Inflammatory macrophage treated with lipopolysaccharide for 4 hours (primary cell): Measurements from ENCODE around the gene RUSF1.
"Not testable (repeated sequence)": the region's sequence is repeated elsewhere in the genome, so short reads cannot be mapped to it uniquely, and the experiment has no call there.

Source experiments
- DNase-seq: peaks from one replicate; pipeline ENCODE4 v3.0.0-alpha.2; 2020

Gene RUSF1

DNA sequence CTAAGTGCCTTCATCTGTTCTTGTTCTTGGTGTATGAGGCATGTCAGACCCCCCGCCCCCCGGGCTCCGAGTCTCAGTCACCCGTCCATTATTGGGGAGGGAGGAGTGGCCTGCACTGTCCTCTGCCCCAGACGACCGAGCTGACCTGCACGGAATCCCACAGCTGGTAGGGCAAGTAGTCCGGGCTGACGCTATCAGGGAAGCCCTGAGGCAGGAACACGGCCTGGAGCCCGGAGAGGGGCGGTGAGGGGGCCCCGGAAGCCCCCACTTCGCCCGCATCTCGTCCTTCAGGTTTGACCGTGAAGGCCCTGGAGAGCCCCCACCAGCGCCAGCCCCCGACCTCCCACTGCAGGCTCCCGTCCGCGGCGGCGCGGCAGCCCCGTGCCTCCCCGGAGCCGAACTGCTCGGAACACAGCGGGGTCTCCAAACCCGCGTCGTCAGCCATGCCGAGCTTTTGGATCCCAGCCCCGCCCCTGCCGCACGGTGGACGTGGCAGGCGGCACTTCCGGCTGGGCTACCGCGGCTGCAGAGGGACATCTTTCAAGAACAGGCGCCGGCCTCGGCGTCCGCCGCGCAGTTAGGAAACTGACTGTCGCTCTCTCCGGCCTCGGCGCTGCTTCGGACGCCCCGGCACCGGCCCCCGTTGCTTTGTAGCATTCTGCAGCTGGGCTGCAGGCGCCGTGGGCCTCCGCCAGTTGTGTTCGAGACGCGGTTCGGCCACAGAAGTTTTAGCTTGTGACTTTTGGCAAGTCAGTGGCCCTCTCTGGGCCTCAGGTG lies at the start of gene RUSF1:
Gene RUSF1 (minus strand): TSS at position 463 of the 777 bp plus-strand sequence. CDS start 18 bp downstream, at position 445.
- DNase-seq: peak; percentile 88

DNA sequence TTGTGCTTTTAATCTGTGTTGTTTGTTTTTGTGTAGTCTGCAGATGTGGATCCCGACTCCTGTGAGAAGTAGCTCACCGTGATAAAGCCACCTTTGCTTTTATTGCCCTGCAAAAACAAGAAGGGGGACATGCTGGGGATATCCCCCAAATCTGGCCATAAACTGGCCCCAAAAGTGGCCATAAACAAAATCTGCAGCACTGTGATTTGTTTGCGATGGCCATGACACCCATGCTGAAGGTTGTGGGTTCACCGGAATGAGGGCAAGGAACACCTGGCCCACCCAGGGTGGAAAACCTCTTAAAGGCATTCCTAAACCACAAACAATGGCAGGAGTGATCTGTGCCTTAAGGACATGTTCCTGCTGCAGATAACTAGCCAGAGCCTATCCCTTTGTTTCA lies 34.6 kb upstream of the RUSF1 start:
- no peak for DNase-seq

DNA sequence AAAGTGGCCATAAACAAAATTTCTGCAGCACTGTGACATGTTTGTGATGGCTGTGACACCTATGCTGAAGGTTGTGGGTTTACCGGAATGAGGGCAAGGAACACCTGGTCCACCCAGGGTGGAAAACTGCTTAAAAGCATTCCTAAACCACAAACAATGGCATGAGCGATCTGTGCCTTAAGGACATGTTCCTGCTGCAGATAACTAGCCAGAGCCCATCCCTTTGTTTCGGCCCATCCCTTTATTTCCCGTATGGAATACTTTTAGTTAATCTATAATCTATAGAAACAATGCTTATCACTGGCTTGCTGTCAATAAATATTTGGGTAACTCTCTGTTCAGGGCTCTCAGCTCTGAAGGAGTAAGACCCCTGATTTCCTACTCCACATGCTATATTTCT lies 31.6 kb upstream of the RUSF1 start:
- not testable (repeated sequence) for DNase-seq

DNA sequence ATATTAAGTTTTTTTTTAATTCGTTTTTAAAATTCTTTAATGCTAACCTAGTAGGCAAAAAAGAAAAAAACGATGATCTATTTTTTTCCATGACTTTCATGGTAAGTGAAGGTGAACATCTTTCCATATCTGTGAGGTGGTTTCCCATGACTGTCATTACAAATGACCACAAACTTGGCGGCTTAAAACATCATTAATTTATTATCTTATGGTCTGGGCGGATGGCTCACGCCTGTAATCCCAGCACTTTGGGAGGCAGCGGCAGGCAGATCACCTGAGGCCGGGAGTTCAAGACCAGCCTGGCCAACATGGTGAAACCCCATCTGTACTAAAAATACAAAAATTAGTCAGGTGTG lies 30.0 kb upstream of the RUSF1 start:
- DNase-seq: not testable (repeated sequence)

DNA sequence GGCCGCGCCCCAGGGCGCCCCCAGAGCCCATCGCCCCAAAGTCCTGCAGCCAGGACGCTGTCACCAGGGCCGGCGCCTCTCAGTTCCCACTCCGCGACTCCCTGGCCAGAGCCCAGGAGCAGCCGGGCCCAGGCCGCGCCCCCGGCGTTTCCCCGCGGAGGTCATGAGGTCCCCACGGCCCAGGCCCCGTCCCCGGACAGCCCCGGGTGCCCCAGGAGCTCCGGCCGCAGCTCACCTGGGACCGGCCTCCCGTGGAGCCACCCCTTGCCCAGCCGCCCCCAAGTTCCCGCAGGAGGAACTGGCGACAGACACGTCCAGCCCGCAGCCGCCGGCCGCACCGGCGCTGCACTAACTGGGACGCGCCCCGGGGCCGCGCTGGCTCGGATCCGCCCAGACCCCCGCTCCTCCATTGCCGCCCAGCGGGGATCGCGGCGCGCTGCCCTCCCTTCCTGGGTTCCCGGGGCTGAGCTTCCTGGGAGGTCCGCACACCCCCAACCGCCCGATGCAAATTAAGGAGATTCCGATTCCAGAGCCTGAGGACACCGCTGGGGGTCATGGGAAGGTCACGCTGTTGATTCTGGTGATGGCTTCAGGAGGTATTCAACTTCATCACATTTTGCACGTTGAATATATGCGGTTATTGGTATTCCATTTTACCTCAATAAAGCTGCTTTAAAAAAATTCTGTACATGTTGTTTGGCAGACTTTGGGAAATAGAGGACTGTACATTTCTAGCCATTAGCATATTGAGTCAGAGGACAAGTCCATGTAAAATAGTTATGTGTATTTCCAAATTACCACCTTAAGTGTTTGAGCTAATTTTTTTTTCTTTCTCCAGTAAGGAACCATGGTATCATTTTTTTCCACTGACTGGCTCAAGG lies 29.4 kb upstream of the RUSF1 start:
- peak; percentile 2 for DNase-seq

DNA sequence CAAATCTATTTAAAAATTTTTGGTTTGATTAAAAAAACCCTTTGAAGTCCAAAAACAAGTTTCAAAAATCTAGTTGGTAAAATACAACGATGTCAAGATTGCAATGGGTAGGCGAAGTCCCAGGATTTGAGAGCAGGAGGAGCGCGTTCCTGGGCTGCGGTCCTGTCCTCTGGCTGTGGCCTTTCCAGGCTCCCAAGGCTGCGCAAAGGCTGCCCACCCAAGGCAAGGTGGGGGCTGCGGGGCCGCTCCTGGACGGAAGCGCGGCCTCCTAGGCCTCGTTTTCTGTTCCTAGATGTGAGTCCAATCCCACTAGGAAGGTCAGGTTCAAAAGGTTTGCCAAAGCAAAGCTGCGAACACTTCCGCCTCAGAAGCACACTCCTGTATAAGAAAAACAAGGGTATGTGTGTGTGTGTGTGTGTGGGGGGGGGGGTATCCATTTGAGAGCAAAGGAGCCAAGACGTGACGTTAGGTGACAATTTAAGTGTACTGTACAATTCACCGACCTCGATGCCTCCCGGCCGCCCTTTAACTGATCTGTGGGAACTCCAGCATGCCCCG lies 28.7 kb upstream of the RUSF1 start:
- DNase-seq: no peak

DNA sequence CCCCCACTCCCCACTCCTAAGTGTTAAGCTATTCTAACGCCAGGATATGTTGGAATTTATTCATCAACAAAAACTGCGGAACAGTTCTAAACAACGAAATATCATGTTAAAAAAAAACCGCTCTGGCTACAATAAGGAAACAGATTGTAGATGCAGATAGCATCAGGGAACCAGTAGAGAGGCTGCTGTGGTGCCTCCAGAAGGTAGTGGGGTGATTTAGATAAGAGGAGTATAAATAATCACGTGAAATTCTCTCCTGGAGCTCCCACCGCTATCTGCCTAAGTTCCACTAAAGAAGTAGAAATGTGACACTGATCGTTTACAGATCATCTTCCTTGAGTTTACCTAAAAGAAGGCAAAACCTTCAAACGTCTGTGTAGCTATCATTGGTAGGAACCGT lies 27.5 kb upstream of the RUSF1 start:
- no peak for DNase-seq

DNA sequence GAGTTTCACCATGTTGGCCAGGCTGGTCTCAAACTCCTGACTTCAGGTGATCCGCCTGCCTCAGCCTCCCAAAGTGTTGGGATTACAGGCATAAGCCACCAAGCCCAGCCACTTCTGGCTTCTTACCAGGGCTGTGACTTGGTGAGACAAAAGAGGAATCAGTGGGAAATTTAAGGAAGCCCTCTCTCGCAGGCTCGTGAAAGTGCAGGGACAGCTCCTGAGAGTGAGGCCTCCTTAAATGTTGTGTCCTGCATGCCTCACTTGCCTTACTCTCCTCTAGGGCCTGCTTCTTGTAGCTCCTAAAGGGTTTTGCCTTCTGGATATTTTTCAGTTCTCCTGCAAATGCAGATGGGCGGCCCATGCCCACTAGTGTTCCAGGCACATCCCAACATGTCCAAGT lies 24.7 kb upstream of the RUSF1 start:
- DNase-seq: peak; percentile 6

DNA sequence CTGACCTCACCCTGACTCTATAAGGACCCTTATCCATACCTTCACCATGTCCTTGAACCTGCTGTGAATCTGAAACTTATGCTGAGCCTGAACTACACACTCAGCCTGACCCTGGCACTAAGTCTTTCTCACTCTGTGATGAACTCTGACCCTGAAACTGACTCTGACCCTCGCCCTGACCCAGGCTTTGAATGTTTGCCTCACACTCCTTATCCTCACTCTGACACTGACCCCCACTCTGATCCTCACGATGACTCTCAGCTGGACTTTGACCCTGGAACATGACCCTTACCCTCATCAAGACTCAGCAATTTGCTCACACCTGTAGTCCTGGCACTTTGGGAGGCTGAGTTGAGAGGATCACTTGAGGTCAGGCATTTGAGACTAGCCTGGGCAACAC lies 23.9 kb upstream of the RUSF1 start:
- DNase-seq: no peak

DNA sequence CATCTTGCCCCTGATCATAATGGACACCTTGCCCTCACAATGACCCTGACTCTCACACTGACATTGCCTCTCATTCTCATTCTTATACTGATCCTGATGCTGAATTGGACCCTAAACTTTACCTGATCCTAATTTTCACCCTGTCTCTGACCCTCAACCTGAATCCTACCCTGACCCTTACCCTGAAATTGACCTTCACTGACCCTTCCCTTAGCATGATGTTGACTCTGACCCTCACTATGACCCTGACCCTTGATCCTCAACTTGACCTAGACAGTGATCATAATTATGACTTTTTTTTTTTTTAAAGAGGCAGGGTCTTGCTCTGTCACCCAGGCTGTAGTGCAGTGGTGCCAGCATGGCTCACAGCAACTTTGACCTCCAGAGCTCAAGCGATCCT lies 22.9 kb upstream of the RUSF1 start:
- no peak for DNase-seq

DNA sequence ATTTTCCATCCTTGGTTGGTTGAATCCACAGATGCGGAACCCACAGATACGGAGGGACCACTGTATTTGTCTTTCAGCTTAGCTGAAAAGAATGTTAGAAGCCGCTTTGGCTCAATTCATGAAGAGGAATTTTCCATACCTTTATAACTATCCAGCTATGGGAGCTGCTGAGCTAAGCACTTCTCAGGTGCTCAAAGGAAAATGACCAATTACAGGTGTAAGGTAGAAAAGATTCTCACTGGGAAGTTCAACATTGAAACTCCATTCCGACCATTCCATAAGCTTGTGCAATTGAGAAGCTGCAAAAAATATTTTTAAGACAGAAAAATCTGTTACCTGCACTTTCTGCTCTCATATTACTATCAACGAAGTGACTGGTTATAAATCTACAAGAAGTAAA lies 22.2 kb upstream of the RUSF1 start:
- DNase-seq: no peak

DNA sequence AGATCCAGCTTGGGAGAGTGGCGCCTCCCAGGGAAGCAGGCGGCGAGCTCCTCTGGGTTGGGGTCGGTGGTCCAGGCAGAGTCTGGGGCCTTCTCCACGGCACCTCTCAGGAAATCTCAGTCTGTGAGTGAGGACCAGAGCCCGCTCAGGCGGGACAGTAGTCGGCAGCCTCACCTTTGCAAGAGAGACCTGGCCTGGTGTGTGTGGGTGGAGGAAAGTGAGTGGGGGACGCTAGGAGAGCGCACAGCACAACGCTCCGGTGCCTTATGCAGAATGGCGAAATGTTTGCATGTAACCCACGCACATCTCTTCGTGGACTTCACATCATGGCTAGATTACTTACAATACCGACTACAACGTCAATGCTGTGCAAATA lies 21.7 kb upstream of the RUSF1 start:
- no peak for DNase-seq

DNA sequence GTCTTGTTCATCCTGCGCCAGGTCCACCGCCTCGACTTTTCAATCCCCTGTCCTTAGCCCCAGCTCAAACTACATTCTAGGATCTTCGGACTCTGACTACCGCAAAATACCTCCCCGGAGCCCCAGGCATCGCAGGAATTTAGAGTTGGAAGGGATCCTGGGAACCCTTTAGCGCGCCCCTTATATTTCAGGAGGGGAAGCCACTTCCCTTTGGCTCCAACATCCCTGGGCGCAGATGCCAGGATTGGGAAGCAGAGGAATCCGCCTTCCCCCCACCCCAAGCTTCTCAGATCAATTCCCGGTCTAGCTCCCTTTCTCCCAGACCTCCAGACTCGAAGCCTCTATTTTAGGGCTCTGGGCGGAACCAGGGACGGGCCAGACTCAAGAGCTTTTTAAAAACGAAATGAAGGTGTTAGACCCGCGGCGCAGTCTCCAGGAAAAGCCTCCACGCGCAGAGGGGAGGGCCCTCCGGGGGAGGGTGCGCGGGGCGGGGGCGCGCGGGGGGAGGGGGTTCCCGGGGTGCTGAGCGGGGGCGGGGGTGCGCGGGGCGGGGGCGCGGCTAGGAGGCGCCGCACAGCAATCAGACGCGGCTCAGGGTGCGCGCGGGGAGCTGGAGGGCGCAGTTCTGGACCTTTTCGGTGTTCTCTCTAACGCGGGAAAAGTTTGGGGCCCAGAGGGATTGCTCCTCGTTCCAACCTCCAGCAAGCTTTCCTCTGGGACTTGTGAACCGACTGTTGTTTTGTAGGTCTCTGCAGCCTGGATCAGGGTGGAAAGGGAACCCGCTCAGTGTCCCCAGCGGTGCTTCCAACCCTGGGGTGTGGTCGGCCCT lies 21.1 kb upstream of the RUSF1 start:
- no peak for DNase-seq

DNA sequence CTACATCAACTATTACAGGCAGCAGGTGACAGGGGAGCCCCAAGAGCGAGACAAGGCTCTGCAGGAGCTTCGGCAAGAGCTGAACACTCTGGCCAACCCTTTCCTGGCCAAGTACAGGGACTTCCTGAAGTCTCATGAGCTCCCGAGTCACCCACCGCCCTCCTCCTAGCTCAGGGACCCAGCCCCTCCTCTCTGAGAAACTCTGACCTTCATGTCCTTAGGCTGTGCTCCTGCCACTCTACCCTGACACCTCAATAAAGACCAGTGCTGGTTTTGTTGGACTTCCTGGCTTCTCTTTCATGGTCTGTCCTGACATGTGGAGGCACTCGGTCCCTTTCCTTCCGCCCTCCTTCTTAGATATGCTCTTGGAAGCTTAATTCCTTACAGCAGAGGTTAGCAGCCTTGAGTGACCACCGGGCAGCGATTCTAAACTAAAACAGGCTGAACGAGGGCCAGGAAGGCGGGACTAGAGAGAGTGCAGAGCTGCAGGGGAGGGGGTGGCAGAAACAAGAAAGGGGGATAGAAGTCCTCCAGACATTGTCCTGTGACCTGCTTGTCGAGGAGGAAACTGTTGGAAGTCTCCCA lies 20.4 kb upstream of the RUSF1 start:
- DNase-seq: no peak

DNA sequence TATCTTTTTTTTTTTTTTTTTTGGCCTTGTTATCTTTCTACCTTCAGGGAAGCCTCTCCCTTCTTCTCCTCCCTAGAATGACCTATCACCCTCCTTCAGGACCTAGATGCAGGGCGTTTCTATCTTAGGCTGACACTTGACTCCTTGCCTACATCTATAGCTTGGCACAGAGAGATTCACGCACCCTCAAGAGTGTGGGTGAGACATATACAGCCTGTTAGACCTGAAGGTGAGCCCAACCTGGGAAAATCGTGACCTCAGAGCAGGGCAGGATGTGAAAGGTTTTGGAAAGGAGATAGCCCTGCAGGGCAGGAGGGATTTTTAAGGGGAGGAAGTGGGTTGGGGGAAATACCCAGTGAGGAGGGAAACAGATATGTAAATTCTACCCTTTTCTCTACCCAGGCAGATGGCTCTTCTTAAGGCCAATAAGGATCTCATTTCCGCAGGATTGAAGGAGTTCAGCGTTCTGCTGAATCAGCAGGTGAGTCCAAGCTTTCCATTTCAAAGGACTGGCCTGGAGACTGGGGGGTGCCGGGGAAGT lies 19.6 kb upstream of the RUSF1 start, which contains the start of gene AHSP:
Gene AHSP (plus strand): TSS at position 167 of the 541 bp plus-strand sequence. CDS start 240 bp downstream, at position 407.
- no peak for DNase-seq

DNA sequence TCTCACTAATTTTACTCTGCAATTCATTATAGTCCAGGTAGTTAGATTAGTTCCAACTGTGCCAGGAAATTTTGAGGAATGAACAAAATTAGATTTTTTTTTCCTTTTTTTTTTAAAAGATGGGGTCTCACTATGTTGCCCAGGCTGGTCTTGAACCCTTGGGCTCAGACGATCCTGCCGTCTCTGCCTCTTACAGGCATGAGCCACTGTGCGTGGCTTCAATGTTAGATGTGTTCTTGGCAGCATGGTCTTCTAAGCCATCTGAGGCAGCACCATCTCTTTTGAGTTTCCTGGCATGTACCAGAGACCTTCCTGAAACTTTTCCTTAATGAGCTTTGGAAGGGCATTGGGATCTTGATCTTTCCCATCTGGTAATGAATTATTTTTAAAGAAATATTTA lies 16.9 kb upstream of the RUSF1 start:
- DNase-seq: no peak

DNA sequence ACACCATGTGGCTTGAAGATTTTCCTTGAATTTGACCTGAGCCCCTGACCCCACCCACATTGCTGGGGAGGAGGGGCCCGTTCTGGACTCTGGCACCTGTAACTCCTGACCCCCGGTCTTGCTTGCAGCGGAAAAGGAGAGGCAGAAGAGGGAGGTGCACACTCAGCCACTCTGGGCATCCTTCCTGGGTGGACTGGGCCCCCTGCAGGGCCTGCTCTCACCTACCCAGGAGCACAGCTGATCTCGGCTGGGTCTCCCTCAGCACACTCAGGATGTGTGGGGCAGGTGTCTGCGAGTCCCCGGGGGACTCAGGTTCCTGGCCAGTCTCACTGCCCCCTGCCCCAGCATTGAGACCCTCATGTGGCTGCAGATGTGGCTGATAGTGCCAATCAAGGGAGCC lies 15.6 kb upstream of the RUSF1 start:
- DNase-seq: not testable (repeated sequence)

DNA sequence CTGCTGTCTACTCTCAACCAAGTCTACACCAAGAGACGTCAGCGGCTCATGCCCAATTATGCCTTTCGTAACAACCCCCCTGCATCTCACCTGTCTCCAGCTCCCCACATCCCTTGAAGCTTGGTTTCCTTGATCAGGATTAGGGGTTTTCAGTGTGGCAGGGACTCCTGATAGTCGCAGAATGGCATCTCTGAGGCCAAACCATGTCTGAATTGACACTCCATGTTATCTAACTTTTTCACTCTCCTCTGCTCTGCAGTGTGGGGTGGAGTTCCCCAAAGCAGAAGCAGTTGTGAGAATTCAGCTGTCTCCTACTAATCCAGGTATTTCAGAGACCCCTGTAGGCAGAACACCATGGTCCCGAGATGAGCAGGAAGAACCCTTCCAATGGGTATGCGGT lies 13.9 kb upstream of the RUSF1 start:
- DNase-seq: no peak

DNA sequence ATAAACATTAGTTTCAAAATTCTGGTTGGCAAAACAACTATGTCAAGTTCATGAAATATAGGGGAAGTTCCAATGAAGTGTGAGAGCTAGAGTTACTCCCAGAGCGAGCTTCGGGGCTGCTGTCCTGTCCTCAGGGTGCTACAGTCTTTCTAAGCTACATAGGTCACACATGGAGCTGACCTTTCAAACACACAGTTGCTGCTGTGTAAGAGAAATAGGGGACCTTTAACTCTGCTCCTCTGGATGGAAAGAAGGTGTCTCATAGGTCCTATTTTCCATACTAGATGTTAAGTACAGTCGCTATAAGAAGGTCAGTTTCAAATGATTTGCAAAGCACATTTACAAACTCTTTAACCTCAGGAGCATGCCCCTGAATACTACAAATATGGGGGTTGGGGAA lies 13.2 kb upstream of the RUSF1 start:
- DNase-seq: no peak

DNA sequence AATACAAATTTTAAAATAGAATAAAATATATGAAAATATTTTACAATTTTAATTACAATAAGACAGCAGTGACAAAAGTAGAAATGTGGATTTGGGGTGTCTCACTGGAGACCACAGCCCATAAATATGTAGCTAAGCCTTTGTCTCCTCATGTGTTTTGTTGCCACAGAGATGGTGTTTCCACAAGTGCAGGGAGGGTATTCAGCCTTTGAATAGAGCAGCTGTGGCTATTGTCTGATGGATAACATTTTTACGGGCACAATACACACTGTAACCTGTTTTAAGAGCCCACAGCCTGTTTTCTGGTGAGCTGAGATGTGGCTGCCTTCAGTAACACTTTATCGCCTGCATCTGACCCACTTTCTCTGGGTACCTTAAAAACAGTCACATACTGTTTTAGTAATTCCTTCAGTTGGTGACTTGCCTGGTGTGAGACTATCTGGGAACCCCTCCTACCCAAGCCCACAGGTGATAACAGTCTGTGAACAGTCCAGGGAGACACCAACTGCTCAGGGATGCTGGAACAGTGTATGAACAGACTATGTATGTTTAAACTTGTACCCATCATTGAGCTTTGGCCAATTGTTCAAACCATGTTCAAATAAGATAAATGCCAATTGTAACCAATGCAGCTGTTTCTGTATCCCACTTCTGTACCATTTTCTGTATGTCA lies 11.7 kb upstream of the RUSF1 start:
- DNase-seq: no peak

DNA sequence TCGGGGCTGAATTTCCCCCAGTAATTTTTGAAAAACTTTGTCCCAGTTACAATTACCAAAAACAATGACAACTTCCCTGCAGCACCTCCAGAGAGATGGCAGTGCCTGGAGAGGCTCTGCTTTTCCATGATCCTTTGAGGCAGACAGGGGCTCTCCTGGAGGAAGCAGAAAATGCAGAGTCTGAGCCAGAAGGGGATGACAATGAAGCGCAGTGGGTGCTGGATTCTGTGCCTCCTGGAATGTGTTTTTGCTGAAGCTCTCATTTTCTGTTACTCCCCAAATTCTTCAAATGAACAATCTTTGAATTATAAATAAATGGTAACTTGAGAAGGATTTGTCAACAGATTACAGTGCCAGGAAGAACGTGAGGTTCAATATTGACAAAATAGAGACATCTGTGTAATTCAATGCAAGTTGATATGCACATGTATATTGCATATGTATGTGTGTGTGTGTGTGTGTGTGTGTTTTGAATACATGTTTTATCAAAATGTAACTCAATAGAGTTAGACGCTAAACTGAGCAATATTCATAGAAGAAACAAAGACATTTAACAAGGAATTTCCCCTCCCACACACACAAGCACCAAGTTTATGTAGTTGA lies 9.7 kb upstream of the RUSF1 start:
- no peak for DNase-seq
